MM.1S (cell line): ENCODE results near the gene RNF130.

Experiments used
- DNase-seq: peaks from one replicate; pipeline ENCODE4 v3.0.0-alpha.2; 2015
- H2AFZ ChIP-seq: fragments of 300-600 bp; sonication (generic); 2 replicates; pipeline ENCODE4 v1.6.0; 2016; ENCODE audit warnings: antibody characterized with exemption, low read length
- H3F3A ChIP-seq: fragments of 300-600 bp; sonication (generic); 2 replicates; pipeline ENCODE4 v1.6.1; 2016; ENCODE audit warnings: mild to moderate bottlenecking, antibody characterized with exemption, low read length, moderate library complexity, mixed read lengths; ENCODE audit not compliant: insufficient read depth
- H3K27ac ChIP-seq: fragments of 300-600 bp; sonication (generic); 2 replicates; pipeline ENCODE4 v1.5.1; 2016; ENCODE audit warnings: mild to moderate bottlenecking, low read length
- H3K27me3 ChIP-seq: fragments of 300-600 bp; sonication (generic); replicated peaks from 2 replicates; pipeline ENCODE4 v1.6.0; 2016; ENCODE audit warnings: low read length; ENCODE audit not compliant: insufficient read depth
- H3K36me3 ChIP-seq: fragments of 300-600 bp; sonication (generic); replicated peaks from 2 replicates; pipeline ENCODE4 v1.6.1; 2016; ENCODE audit warnings: mild to moderate bottlenecking, low read length, mixed read lengths; ENCODE audit not compliant: insufficient read depth
- H3K4me1 ChIP-seq: fragments of 300-600 bp; sonication (generic); 2 replicates; pipeline ENCODE4 v1.6.1; 2016; ENCODE audit warnings: low read length, mixed read lengths
- H3K4me2 ChIP-seq: fragments of 300-600 bp; sonication (generic); 2 replicates; pipeline ENCODE4 v1.6.0; 2016; ENCODE audit warnings: low read depth, low read length
- H3K4me3 ChIP-seq: fragments of 300-600 bp; sonication (generic); 2 replicates; pipeline ENCODE4 v1.5.1; 2016; ENCODE audit warnings: low read length, mixed read lengths
- H3K79me2 ChIP-seq: fragments of 300-600 bp; sonication (generic); 2 replicates; pipeline ENCODE4 v1.6.1; 2016; ENCODE audit warnings: mixed run types, low read length, mixed read lengths
- H3K9ac ChIP-seq: fragments of 300-600 bp; sonication (generic); 2 replicates; pipeline ENCODE4 v1.6.1; 2016; ENCODE audit warnings: low read length, mixed read lengths
- H3K9me2 ChIP-seq: fragments of 300-600 bp; sonication (generic); replicated peaks from 2 replicates; pipeline ENCODE4 v1.6.1; 2016; ENCODE audit warnings: mild to moderate bottlenecking, low read length, mixed read lengths; ENCODE audit not compliant: insufficient read depth
- H3K9me3 ChIP-seq: fragments of 300-600 bp; sonication (generic); replicated peaks from 2 replicates; pipeline ENCODE4 v1.6.1; 2016; ENCODE audit warnings: mild to moderate bottlenecking, low read length, mixed read lengths; ENCODE audit not compliant: insufficient read depth
- H4K20me1 ChIP-seq: fragments of 300-600 bp; sonication (generic); 2 replicates; pipeline ENCODE4 v1.6.1; 2016; ENCODE audit warnings: mild to moderate bottlenecking, low read length, moderate library complexity, mixed read lengths; ENCODE audit not compliant: insufficient read depth
- CTCF ChIP-seq: fragments of 300-600 bp; sonication (generic); IDR thresholded peaks from 2 replicates; pipeline ENCODE4 v1.5.1; 2016; ENCODE audit warnings: antibody characterized with exemption, low read length, mixed read lengths
- EZH2 ChIP-seq: fragments of 300-600 bp; sonication (generic); optimal IDR thresholded peaks from 2 replicates; pipeline ENCODE3; 2017; ENCODE audit warnings: low read depth, mild to moderate bottlenecking, antibody characterized with exemption, low read length, mixed read lengths
- EZH2phosphoT487 ChIP-seq: fragments of 300-600 bp; sonication (generic); IDR thresholded peaks from 2 replicates; pipeline ENCODE4 v1.6.1; 2018; ENCODE audit warnings: antibody characterized with exemption, low read length

RNF130 gene

DNA sequence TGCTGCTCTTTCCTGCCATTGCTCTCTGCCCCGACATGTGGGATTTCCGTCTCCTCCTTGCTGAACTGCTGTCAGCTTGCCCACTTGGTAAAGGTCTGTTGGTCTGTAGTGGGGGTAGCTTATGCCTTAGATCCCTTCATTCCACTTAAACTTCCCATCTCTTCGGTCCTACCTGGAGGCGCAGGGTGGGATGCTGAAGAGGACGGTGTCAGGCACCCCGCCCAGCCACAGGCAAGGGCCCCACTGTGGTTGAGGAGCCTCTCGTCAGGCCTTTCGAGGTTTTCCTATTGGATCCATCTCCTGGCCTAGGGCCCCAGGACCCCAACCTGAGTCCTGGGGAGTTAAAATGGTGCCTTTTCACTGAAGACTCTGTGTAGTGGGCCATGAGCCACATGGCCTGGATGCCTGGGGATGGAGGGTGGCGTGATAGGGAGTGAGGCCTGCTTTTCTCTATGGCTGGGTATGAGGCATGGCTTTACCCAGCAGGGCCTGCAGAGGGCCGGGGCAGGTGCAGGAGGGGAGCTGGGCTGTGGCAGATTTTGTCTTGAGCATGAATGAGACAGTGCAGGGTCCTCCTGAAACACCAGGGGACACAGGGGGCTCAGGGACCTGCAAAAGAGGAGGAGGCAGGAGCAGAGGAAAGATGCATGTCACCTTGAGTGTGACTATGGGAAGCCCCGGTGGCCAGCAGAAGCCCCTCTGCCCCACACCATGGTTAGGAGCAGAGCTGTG is 25.8 kb upstream of the RNF130 start:
- Histone ChIP-seq H4K20me1 (no peaks in the 10 kb centered on the region), H3K79me2 (no peaks in the 10 kb centered on the region), H3F3A (no peaks in the 10 kb centered on the region; the same call in 1 of the 2 replicates), H3K9ac (no peak overlapping the region), H3K4me1 (no peaks in the 10 kb centered on the region), H3K9me3 (no peaks in the 10 kb centered on the region), H3K36me3 (no peaks in the 10 kb centered on the region), H2AFZ (no peak overlapping the region), H3K27ac (no peak overlapping the region), H3K4me3 (no peak overlapping the region), H3K27me3 (peaks cover 23% of the 10 kb centered on the region), H3K9me2 (no peaks in the 10 kb centered on the region), H3K4me2 (no peak overlapping the region)
- TF ChIP-seq EZH2phosphoT487 (no peak), EZH2 (no peak), CTCF (no peak)
- DNase-seq, result no peak

GRCh38 chr5:180096616-180097015 is 25.1 kb upstream of the RNF130 start:
- DNase-seq, result no peak
- Histone ChIP-seq H3K4me1 (no peaks in the 10 kb centered on the region), H3K27me3 (peaks cover 16% of the 10 kb centered on the region), H3K4me2 (no peak overlapping the region), H3K9ac (no peak overlapping the region), H3K36me3 (no peaks in the 10 kb centered on the region), H2AFZ (no peak overlapping the region), H3F3A (no peaks in the 10 kb centered on the region; the same call in 1 of the 2 replicates), H3K9me2 (no peaks in the 10 kb centered on the region), H4K20me1 (no peaks in the 10 kb centered on the region), H3K79me2 (no peaks in the 10 kb centered on the region), H3K27ac (no peak overlapping the region), H3K4me3 (no peak overlapping the region), H3K9me3 (no peaks in the 10 kb centered on the region)
- TF ChIP-seq EZH2 (no peak), EZH2phosphoT487 (no peak), CTCF (no peak)

- H3K36me3 ChIP-seq, result no peaks in the 10 kb centered on the region
- H3K27me3 ChIP-seq, result peaks cover 6% of the 10 kb centered on the region; the same call in 1 of the 2 replicates
- DNase-seq, result no peak
- no peaks in the 10 kb centered on the region for H3K9me2 ChIP-seq
- no peak overlapping the region for H3K4me2 ChIP-seq
- no peak overlapping the region for H2AFZ ChIP-seq
- 0 out of 2 replicates have a peak, but pooled peaks cover 4% of the 10 kb centered on the region for H3K4me1 ChIP-seq
- H3K4me3 ChIP-seq, result no peak overlapping the region
- no peak overlapping the region for H3K9ac ChIP-seq
- no peaks in the 10 kb centered on the region for H3K9me3 ChIP-seq
- H3F3A ChIP-seq, result no peaks in the 10 kb centered on the region
- TF ChIP-seq CTCF (no peak), EZH2 (no peak)
- H4K20me1 ChIP-seq, result no peaks in the 10 kb centered on the region
- H3K79me2 ChIP-seq, result no peaks in the 10 kb centered on the region
- no peak overlapping the region for H3K27ac ChIP-seq
Observed at GRCh38 chr5:180095545-180095944, 24.0 kb upstream of the RNF130 start.
